SU-DHL-6 (cell line): ENCODE data around the gene CHRNA4.

Experiments
- H2AFZ ChIP-seq: fragments of 200-600 bp; sonication (generic); 2 replicates; pipeline ENCODE4 v1.6.1; 2014; ENCODE audit warnings: low read depth, mild to moderate bottlenecking, moderate library complexity, mixed read lengths, antibody characterized with exemption, low read length; ENCODE audit not compliant: severe bottlenecking
- H3F3A ChIP-seq: fragments of 200-600 bp; shearing (Covaris generic); 2 replicates; pipeline ENCODE4 v1.6.0; 2016; ENCODE audit warnings: antibody characterized with exemption, mild to moderate bottlenecking; ENCODE audit not compliant: insufficient read depth
- H3K27ac ChIP-seq: fragments of 200-600 bp; sonication (generic); 2 replicates; pipeline ENCODE4 v1.5.1; 2016; ENCODE audit warnings: low read depth, mild to moderate bottlenecking, low read length, moderate library complexity, mixed read lengths
- H3K27me3 ChIP-seq: fragments of 200-600 bp; sonication (generic), shearing (Covaris generic); 2 replicates; pipeline ENCODE4 v1.6.0; 2014; ENCODE audit warnings: mild to moderate bottlenecking, low read length
- H3K36me3 ChIP-seq: fragments of 200-600 bp; sonication (generic); 2 replicates; pipeline ENCODE4 v1.6.1; 2014; ENCODE audit warnings: mild to moderate bottlenecking, low read length, mixed read lengths
- H3K4me2 ChIP-seq: fragments of 300-600, 200-600 bp; shearing (Covaris generic), sonication (generic); 2 replicates; pipeline ENCODE4 v1.6.0; 2014; ENCODE audit warnings: low read length, low read depth, mild to moderate bottlenecking; ENCODE audit not compliant: poor library complexity, severe bottlenecking
- H3K4me3 ChIP-seq: fragments of 200-600 bp; sonication (generic); 2 replicates; pipeline ENCODE4 v1.5.1; 2014; ENCODE audit warnings: antibody characterized with exemption, low read length, mild to moderate bottlenecking, mixed read lengths; ENCODE audit not compliant: insufficient read depth, poor library complexity, severe bottlenecking
- H3K79me2 ChIP-seq: fragments of 200-600 bp; sonication (generic); 2 replicates; pipeline ENCODE4 v1.6.1; 2014; ENCODE audit warnings: mild to moderate bottlenecking, low read length, moderate library complexity; ENCODE audit not compliant: insufficient read depth
- H3K9ac ChIP-seq: fragments of 200-600 bp; sonication (generic); 2 replicates; pipeline ENCODE4 v1.7.0; 2014; ENCODE audit warnings: mild to moderate bottlenecking, low read length
- H3K9me2 ChIP-seq: fragments of 200-600 bp; sonication (generic); replicated peaks from 2 replicates; pipeline ENCODE4 v1.6.1; 2014; ENCODE audit warnings: low read length; ENCODE audit not compliant: insufficient read depth
- H3K9me3 ChIP-seq: fragments of 200-600 bp; sonication (generic); 2 replicates; pipeline ENCODE4 v1.6.1; 2014; ENCODE audit warnings: low read length, mixed read lengths; ENCODE audit not compliant: insufficient read depth
- H4K20me1 ChIP-seq: fragments of 200-600 bp; sonication (generic); 2 replicates; pipeline ENCODE4 v1.6.1; 2014; ENCODE audit warnings: low read depth, mild to moderate bottlenecking, antibody characterized with exemption, low read length, moderate library complexity, mixed read lengths
- EZH2phosphoT487 ChIP-seq: fragments of 200-600 bp; sonication (generic), shearing (Covaris generic); conservative IDR thresholded peaks from 2 replicates; pipeline ENCODE4 v1.6.1; 2018; ENCODE audit warnings: mild to moderate bottlenecking, antibody characterized with exemption, low read length, moderate library complexity, mixed read lengths
- TF ChIP-seq, protein P1 (sequence below): fragments of 200-600 bp; sonication (generic); IDR thresholded peaks from one replicate; pipeline ENCODE4 v1.5.1; 2017; ENCODE audit warnings: antibody characterized with exemption, mild to moderate bottlenecking, low read length, moderate library complexity; ENCODE audit not compliant: insufficient read depth, poor library complexity, severe bottlenecking

CHRNA4 gene

DNA sequence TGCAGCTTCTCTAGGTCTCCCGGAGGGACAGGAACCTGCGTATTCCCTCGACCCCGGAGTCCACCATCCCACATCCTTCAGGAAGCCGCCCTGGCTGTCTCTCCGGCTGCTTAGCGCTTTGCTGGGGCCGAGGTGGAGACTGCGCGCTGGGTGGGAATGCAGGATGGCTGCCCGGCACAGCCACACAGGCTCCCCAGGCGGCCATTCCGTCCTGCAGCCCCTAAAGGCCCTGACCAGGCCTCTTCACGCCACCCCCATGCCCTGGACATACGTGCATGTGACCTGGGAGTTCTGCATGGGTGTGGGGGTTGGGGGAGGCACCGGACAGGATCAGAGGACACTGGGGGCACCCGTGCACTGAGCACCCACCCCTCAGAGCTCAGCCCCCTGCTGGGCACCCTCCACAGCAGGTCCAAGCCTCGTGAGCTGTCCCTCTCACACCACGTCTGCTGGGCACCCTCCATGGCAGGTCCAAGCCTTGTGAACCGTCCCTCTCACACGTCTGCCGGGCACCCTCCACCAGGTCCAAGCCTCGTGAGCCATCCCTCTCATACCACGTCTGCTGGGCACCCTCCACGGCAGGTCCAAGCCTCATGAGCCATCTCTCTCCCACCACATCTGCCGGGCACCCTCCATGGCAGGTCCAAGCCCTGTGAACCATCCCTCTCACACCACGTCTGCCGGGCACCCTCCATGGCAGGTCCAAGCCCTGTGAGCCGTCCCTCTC is 40.4 kb upstream of the CHRNA4 start:
- no peaks in the 10 kb centered on the region for H4K20me1 ChIP-seq
- no peak overlapping the region for H3K27ac ChIP-seq
- no peaks in the 10 kb centered on the region for H3K9me2 ChIP-seq
- no peak overlapping the region for H3K9ac ChIP-seq
- H3K79me2 ChIP-seq: no peaks in the 10 kb centered on the region
- H3K36me3 ChIP-seq: no peaks in the 10 kb centered on the region
- no peaks in the 10 kb centered on the region for H3K27me3 ChIP-seq
- no peaks in the 10 kb centered on the region for H3K9me3 ChIP-seq
- H3F3A ChIP-seq: no peaks in the 10 kb centered on the region
- H3K4me3 ChIP-seq: no peak overlapping the region
- no peak overlapping the region for H2AFZ ChIP-seq
- H3K4me2 ChIP-seq: no peak overlapping the region
- no peak for TF ChIP-seq EZH2phosphoT487
- TF ChIP-seq, protein P1, sequence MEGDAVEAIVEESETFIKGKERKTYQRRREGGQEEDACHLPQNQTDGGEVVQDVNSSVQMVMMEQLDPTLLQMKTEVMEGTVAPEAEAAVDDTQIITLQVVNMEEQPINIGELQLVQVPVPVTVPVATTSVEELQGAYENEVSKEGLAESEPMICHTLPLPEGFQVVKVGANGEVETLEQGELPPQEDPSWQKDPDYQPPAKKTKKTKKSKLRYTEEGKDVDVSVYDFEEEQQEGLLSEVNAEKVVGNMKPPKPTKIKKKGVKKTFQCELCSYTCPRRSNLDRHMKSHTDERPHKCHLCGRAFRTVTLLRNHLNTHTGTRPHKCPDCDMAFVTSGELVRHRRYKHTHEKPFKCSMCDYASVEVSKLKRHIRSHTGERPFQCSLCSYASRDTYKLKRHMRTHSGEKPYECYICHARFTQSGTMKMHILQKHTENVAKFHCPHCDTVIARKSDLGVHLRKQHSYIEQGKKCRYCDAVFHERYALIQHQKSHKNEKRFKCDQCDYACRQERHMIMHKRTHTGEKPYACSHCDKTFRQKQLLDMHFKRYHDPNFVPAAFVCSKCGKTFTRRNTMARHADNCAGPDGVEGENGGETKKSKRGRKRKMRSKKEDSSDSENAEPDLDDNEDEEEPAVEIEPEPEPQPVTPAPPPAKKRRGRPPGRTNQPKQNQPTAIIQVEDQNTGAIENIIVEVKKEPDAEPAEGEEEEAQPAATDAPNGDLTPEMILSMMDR: no peak

DNA sequence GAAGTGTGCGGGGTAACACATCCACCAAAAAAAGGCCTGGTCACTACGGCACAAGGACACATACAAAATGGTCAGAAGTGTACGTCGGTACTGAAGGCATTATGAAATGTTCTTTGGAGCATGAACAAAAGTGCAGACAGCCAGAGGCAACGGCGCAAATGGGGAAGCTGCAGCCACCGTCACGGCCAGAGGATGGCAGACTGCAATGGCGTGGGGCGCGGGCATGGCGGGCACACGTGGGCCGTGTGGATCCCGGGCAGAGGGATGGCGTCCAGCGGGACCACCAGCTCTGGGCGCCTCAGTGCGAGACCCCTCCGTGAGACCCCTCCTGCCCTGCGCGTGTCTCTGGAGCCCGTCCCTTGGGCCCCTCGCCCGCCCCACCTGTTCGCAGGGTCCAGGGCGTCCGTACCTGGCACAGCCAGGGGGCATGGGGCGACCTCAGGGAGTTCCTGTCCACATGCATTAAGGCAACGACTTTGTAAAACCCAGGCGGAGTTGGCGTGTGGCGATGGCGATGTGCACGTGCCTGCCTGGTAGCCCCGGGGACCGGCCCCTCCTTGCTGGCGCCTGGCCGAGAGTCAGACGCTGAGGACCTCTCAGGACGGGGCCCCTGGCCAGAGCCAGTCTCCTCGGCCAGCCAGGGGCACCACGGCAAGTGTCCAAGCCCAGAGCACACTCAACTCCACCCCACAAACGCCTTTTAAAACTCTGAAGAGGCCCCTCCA is 39.5 kb upstream of the CHRNA4 start:
- no peaks in the 10 kb centered on the region for H3K9me3 ChIP-seq
- H4K20me1 ChIP-seq: no peaks in the 10 kb centered on the region
- H3K9me2 ChIP-seq: no peaks in the 10 kb centered on the region
- no peaks in the 10 kb centered on the region for H3K27me3 ChIP-seq
- no peak overlapping the region for H3K27ac ChIP-seq
- H3F3A ChIP-seq: no peaks in the 10 kb centered on the region
- TF ChIP-seq EZH2phosphoT487: no peak
- TF ChIP-seq, protein P1: no peak
- no peaks in the 10 kb centered on the region for H3K36me3 ChIP-seq
- H3K9ac ChIP-seq: no peak overlapping the region
- H2AFZ ChIP-seq: no peak overlapping the region
- no peak overlapping the region for H3K4me2 ChIP-seq
- H3K4me3 ChIP-seq: no peak overlapping the region
- H3K79me2 ChIP-seq: no peaks in the 10 kb centered on the region

DNA sequence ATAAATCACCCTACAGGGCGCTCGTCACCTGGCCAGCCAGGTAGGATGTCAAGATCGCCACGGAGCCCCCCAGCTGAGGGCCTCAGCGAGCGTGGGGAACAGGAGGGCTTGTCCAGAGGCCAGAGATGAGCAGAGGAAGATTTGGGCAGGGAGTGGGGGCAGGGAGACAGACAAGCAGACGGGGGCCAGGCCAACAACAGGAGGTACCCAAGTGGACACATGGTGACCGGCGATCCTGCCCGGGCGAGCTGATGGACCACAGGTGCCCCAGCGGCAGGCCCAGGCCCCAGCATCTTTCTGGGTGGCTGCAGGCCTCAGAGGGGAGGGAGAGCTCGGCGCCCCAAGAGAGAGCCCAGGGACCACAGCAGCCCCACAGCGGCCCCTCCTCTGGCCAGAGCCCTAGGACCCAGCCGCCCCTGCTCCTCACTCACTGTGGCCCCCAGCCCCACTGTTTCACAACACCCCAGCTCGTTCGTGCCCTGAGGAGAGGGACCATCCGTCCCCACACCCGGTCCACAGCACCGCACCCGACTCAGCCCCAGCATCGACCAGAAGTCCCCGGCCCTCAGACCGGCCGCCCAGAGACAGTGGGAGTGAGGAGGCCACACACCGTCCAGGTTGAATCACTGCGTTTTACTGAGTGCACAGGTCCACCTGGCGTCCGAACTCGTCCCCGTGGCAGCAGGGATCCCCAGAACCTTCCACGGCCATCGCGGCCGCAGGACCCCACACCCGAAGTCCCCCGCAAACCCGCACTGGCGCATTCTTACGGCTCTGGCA is 38.6 kb upstream of the CHRNA4 start:
- H4K20me1 ChIP-seq: no peaks in the 10 kb centered on the region
- H3K9me3 ChIP-seq: no peaks in the 10 kb centered on the region
- H3K27me3 ChIP-seq: no peaks in the 10 kb centered on the region
- H3F3A ChIP-seq: no peaks in the 10 kb centered on the region
- no peaks in the 10 kb centered on the region for H3K9me2 ChIP-seq
- H3K9ac ChIP-seq: no peak overlapping the region
- no peak overlapping the region for H3K4me2 ChIP-seq
- no peaks in the 10 kb centered on the region for H3K79me2 ChIP-seq
- H2AFZ ChIP-seq: no peak overlapping the region
- no peaks in the 10 kb centered on the region for H3K36me3 ChIP-seq
- TF ChIP-seq, protein P1: no peak
- no peak for TF ChIP-seq EZH2phosphoT487
- no peak overlapping the region for H3K27ac ChIP-seq
- no peak overlapping the region for H3K4me3 ChIP-seq
